Measurements from ENCODE around the gene DNAH10.

DNA sequence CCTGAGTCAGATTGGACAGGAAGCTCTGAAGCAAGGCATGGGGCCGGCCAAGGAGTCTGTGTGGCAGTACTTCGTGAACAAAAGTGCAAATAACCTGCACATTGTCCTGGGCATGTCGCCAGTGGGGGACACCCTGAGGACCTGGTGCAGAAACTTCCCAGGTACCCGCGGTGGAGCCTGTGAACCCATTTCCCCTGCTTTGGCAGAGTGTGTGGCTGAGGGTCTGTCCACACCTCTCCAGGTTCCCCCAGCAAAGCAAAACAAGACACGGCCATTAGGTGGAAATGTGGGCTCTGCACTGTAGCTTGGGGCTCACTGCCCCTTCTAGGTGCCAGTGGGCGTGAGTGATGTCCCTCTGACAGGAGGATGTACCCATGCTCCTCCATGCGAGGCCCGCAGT is 131.2 kb downstream of the DNAH10 start:
- TF ChIP-seq, protein P1, sequence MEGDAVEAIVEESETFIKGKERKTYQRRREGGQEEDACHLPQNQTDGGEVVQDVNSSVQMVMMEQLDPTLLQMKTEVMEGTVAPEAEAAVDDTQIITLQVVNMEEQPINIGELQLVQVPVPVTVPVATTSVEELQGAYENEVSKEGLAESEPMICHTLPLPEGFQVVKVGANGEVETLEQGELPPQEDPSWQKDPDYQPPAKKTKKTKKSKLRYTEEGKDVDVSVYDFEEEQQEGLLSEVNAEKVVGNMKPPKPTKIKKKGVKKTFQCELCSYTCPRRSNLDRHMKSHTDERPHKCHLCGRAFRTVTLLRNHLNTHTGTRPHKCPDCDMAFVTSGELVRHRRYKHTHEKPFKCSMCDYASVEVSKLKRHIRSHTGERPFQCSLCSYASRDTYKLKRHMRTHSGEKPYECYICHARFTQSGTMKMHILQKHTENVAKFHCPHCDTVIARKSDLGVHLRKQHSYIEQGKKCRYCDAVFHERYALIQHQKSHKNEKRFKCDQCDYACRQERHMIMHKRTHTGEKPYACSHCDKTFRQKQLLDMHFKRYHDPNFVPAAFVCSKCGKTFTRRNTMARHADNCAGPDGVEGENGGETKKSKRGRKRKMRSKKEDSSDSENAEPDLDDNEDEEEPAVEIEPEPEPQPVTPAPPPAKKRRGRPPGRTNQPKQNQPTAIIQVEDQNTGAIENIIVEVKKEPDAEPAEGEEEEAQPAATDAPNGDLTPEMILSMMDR (IDR thresholded peaks at IDR 0.05; ENCODE audit: insufficient read depth, low read length, poor library complexity, severe bottlenecking), result no peak
- no peak for TF ChIP-seq EZH2phosphoT487 (conservative IDR thresholded peaks at IDR 0.05; ENCODE audit: low read length)

All from SU-DHL-6 (cell line).